ENCODE results near the gene GLYR1. TPM values are rescaled to one million over a fixed set of nuclear protein-coding genes. Genes with fewer than 3 reads are reported as not detected.
"Not testable (repeated sequence)": the region's sequence is repeated elsewhere in the genome, so short reads cannot be mapped to it uniquely, and the experiment has no call there.

The GLYR1 gene
- polyA plus RNA-seq (2013, experiment 1 of 4), result 108 TPM
- polyA plus RNA-seq (2013, experiment 2 of 4), result 123 TPM
- polyA plus RNA-seq (2013, experiment 3 of 4), result 70.2 TPM
- polyA plus RNA-seq (2013, experiment 4 of 4), result 82.3 TPM

DNA sequence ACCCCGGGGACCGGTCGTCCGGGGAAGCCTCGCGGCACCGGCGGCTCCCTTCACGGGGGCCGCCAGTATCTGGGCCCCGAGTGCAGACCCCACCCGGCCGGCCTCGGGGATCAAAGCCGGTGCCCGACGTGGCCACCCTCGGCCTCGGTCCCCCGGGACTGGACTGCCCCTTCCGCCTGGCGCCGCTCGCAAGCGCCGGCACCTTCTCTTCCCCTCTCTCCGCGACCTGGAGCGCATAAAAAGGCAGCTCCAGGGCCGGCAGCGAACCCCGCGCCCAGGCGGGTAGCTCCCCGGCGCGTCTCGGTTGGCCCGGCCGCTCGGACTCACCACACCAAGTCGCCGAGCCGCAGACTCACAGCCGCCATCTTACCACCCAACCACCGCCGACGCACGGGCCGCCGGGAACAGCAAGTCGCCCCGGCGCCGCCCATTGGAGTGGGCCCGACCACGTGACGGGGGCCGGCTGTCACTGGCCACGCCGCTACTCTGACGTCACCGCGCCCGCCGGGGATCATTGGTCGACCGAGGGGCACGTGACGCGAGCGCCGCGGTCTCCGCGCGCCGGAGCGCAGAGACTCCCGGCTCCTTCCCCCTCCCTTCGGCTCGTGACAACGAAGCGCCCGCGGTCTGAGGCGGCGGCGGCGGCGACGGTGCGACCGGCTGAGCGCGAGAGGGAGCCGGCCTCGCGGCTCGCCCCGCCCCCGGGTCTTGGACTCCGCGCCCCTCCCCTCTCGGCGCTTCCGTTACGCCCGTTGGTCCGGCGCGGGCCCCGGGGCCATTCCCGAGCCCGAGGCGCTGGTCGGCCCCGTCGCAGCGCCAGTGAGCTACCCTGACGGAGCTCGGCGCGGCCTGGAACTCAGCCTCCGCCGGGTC is at the start of gene GLYR1, which contains the start of gene UBN1:
Gene GLYR1 (minus strand): TSS at position 388 of the 873 bp plus-strand sequence. CDS start 23 bp downstream, at position 365.
Gene UBN1 (plus strand): TSS at position 581 of the 873 bp plus-strand sequence. CDS start 5,437 bp downstream, outside the sequence.
- Histone ChIP-seq H3K36me3 (ENCODE audit: control insufficient read depth, insufficient read depth, low read length) (peaks cover 21% of the 10 kb centered on the region), H3K27ac (ENCODE audit: insufficient read depth, low read depth, low read length, poor library complexity, severe bottlenecking) (peak within 1 kb of the TSS; percentile 85), H3K9me3 (ENCODE audit: control insufficient read depth, low read length) (no peaks in the 10 kb centered on the region), H3K27me3 (ENCODE audit: control insufficient read depth, insufficient read depth, low read length, poor library complexity, severe bottlenecking) (no peaks in the 10 kb centered on the region), H3K4me1 (ENCODE audit: control insufficient read depth, insufficient read depth, low read length) (peaks cover 13% of the 10 kb centered on the region), H3K4me3 (ENCODE audit: insufficient read depth, low read depth, low read length) (peak within 1 kb of the TSS; percentile 95)
- 0% methylated on average over 126 of the region's 126 CpGs for WGBS, 2 experiments

- not testable (repeated sequence) for H3K27me3 ChIP-seq (ENCODE audit: control insufficient read depth, insufficient read depth, low read length, poor library complexity, severe bottlenecking); H3K9me3 ChIP-seq (ENCODE audit: control insufficient read depth, low read length); H3K4me1 ChIP-seq (ENCODE audit: control insufficient read depth, insufficient read depth, low read length); H3K36me3 ChIP-seq (ENCODE audit: control insufficient read depth, insufficient read depth, low read length); H3K27ac ChIP-seq (ENCODE audit: insufficient read depth, low read depth, low read length, poor library complexity, severe bottlenecking); H3K4me3 ChIP-seq (ENCODE audit: insufficient read depth, low read depth, low read length)
- WGBS, 2 experiments, result 89 to 94% methylated on average over 9 of the region's 9 CpGs
Observed at GRCh38 chr16:4896761-4897160, 49.7 kb upstream of the GLYR1 start.

DNA sequence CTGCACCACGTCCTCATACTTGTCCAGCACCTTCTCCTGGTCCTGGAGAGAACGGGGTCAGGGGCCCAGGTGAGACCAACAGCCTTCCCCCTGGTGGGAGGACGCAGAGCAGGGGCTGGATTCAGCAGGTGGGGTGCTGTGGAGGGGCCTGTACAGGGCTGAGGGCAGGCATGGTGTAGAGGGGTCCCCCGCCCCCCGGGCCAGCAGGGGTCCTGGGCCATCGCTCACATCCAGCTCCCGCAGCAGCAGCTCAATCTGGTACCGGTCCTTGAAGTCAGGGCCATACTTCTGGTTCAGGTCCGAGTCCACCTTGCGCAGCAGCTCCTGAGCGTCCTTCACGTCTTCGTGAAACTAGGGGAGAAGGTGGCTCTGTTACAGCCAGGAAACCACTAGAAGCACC is 48.3 kb upstream of the GLYR1 start:
- H3K9me3 ChIP-seq (ENCODE audit: control insufficient read depth, low read length), result no peaks in the 10 kb centered on the region
- 94 to 95% methylated on average over 13 of the region's 13 CpGs for WGBS, 2 experiments

DNA sequence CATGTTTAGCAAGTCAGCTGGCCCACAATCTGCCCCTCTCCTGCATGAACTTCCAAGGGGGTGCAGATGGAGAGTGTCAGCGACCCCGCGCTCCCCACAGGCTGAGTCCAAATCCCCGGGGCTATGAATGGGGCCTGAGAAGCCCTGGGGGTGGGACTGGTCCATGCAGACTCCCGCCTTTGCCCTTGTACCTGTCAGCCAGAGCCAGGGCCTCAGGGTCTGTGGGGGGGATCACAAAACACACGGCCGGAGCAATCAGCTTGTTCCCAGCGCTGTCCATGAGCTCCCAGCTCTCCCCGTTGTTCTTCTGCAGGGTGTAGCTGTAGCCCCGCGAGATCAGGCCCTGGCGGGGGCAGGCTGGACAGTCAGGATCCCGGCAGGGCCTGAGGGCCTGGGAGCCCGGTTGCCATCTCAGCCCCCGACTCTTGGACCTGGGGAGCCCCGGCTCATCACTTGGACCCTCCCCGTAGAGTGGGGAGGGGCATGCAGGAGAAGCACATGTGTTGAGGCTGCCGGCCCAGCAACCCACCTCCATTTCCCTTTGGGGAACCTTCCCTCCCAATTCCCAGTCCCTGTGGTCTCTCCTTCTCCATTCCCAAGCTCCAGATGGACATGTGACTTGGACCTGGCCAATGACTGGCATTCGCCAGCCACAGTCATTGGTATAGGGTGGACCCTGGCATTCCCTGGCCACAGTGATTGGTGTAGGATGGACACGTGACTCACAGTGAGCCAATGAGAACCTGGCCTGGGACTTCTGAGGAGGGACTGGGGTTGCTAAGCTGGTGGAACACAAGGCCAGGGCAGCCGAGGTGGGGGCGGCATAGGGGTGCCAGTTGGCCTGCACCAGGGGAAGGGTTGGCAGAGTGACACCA is 47.4 kb upstream of the GLYR1 start:
- Histone ChIP-seq H3K36me3 (ENCODE audit: control insufficient read depth, insufficient read depth, low read length) (no peaks in the 10 kb centered on the region), H3K4me1 (ENCODE audit: control insufficient read depth, insufficient read depth, low read length) (no peaks in the 10 kb centered on the region), H3K27ac (ENCODE audit: insufficient read depth, low read depth, low read length, poor library complexity, severe bottlenecking) (no peak overlapping the region), H3K4me3 (ENCODE audit: insufficient read depth, low read depth, low read length) (no peak overlapping the region), H3K27me3 (ENCODE audit: control insufficient read depth, insufficient read depth, low read length, poor library complexity, severe bottlenecking) (no peaks in the 10 kb centered on the region), H3K9me3 (ENCODE audit: control insufficient read depth, low read length) (no peaks in the 10 kb centered on the region)
- 93 to 95% methylated on average over 22 of the region's 22 CpGs for WGBS, 2 experiments

More for the DNA sequence above, 48.3 kb upstream of the GLYR1 start:
- Histone ChIP-seq H3K4me3 (ENCODE audit: insufficient read depth, low read depth, low read length) (no peak overlapping the region), H3K27ac (ENCODE audit: insufficient read depth, low read depth, low read length, poor library complexity, severe bottlenecking) (no peak overlapping the region), H3K36me3 (ENCODE audit: control insufficient read depth, insufficient read depth, low read length) (no peaks in the 10 kb centered on the region), H3K4me1 (ENCODE audit: control insufficient read depth, insufficient read depth, low read length) (no peaks in the 10 kb centered on the region), H3K27me3 (ENCODE audit: control insufficient read depth, insufficient read depth, low read length, poor library complexity, severe bottlenecking) (no peaks in the 10 kb centered on the region)

DNA sequence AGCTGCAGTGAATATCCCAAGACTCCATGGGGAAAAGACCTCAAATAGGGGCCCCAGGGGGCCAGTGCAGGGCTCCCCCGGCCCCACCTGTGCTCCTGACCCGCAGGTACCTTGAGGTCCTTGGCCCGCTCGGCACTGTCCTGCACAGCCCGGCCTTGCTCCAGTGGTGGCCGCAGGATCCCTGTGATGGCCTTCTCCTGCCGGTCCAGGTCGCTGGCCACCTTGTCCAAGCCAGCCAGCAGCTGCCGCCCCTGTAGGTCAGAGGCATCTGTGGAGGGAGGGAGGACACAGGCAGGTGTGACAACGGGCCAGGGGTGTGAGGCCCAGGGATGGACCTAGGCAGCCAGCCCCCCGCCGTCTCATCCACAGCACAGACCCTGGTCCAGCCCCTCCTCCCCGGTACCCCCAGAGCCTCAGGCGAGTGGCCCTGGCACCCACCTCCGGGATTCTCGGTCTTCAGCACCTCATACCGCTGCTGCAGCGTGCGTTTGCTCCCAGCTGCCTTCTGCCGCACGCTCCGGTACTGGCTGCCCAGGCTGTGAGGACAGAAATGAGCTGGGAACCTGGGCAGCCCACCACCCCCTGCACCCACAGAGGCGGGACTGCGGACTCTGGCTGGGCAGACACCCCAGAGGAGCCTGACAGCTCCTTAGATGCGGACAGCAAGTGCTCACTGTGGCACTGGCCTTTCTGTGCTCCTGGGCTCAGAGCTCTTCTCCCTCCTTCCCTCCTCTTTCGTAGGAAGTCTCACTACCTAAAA is 46.2 kb upstream of the GLYR1 start:
- H3K4me1 ChIP-seq (ENCODE audit: control insufficient read depth, insufficient read depth, low read length), result no peaks in the 10 kb centered on the region
- H3K27ac ChIP-seq (ENCODE audit: insufficient read depth, low read depth, low read length, poor library complexity, severe bottlenecking), result no peak overlapping the region
- no peaks in the 10 kb centered on the region for H3K9me3 ChIP-seq (ENCODE audit: control insufficient read depth, low read length)
- H3K4me3 ChIP-seq (ENCODE audit: insufficient read depth, low read depth, low read length), result no peak overlapping the region
- WGBS, 2 experiments, result 94% methylated on average over 26 of the region's 26 CpGs
- no peaks in the 10 kb centered on the region for H3K36me3 ChIP-seq (ENCODE audit: control insufficient read depth, insufficient read depth, low read length)
- H3K27me3 ChIP-seq (ENCODE audit: control insufficient read depth, insufficient read depth, low read length, poor library complexity, severe bottlenecking), result no peaks in the 10 kb centered on the region

- Histone ChIP-seq H3K4me3 (ENCODE audit: insufficient read depth, low read depth, low read length) (no peak overlapping the region), H3K27ac (ENCODE audit: insufficient read depth, low read depth, low read length, poor library complexity, severe bottlenecking) (no peak overlapping the region), H3K36me3 (ENCODE audit: control insufficient read depth, insufficient read depth, low read length) (no peaks in the 10 kb centered on the region), H3K4me1 (ENCODE audit: control insufficient read depth, insufficient read depth, low read length) (no peaks in the 10 kb centered on the region), H3K27me3 (ENCODE audit: control insufficient read depth, insufficient read depth, low read length, poor library complexity, severe bottlenecking) (no peaks in the 10 kb centered on the region), H3K9me3 (ENCODE audit: control insufficient read depth, low read length) (no peaks in the 10 kb centered on the region)
- WGBS, 2 experiments, result 88 to 89% methylated on average over 23 of the region's 23 CpGs
Observed at GRCh38 chr16:4892361-4893102, 45.4 kb upstream of the GLYR1 start.

GRCh38 chr16:4891886-4892216 is 44.8 kb upstream of the GLYR1 start:
- H3K4me3 ChIP-seq (ENCODE audit: insufficient read depth, low read depth, low read length), result no peak overlapping the region
- H3K27me3 ChIP-seq (ENCODE audit: control insufficient read depth, insufficient read depth, low read length, poor library complexity, severe bottlenecking), result no peaks in the 10 kb centered on the region
- H3K9me3 ChIP-seq (ENCODE audit: control insufficient read depth, low read length), result no peaks in the 10 kb centered on the region
- no peak overlapping the region for H3K27ac ChIP-seq (ENCODE audit: insufficient read depth, low read depth, low read length, poor library complexity, severe bottlenecking)
- no peaks in the 10 kb centered on the region for H3K4me1 ChIP-seq (ENCODE audit: control insufficient read depth, insufficient read depth, low read length)
- WGBS, 2 experiments, result 90% methylated on average over 12 of the region's 12 CpGs
- no peaks in the 10 kb centered on the region for H3K36me3 ChIP-seq (ENCODE audit: control insufficient read depth, insufficient read depth, low read length)

DNA sequence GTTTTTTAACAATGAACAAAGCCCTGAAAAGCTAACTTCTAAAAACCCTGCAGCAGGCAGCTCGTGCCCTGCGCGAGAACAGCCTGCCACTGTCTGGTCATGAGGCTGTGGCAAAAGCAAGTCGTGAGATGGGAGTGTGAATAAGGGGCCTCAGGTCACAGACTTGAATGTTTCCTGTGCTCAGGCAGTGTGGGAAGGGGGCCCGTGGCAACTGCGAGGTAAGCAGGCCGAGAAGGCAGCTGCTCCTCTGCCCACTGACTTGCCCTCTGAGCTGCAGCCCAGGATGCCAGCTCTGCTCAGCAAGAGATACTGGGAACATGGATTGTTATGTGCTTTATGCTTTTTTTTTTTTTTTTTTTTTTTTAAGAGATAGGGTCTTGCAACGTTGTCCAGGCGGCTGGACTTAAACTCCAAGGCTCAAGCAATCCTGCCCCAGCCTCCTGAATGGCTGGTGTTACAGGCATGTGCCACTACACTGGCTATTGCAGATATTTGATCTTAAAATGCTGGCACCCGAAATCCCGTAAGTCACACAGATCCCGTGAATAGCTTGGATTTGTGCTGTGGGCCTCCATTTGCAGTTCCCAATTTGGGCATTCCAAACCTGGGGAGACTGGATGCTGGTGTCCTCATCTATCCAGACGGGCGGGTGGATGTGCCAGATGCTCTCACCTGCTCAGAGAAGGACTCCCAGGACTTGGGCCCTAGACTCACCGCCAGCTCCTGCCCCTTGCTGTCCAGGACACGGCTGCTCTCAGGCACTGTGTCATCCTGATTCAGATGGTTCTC is 44.2 kb upstream of the GLYR1 start:
- H3K9me3 ChIP-seq (ENCODE audit: control insufficient read depth, low read length), result no peaks in the 10 kb centered on the region
- no peaks in the 10 kb centered on the region for H3K27me3 ChIP-seq (ENCODE audit: control insufficient read depth, insufficient read depth, low read length, poor library complexity, severe bottlenecking)
- no peaks in the 10 kb centered on the region for H3K36me3 ChIP-seq (ENCODE audit: control insufficient read depth, insufficient read depth, low read length)
- H3K4me1 ChIP-seq (ENCODE audit: control insufficient read depth, insufficient read depth, low read length), result no peaks in the 10 kb centered on the region
- H3K27ac ChIP-seq (ENCODE audit: insufficient read depth, low read depth, low read length, poor library complexity, severe bottlenecking), result no peak overlapping the region
- WGBS, 2 experiments, result 93 to 97% methylated on average over 16 of the region's 16 CpGs
- H3K4me3 ChIP-seq (ENCODE audit: insufficient read depth, low read depth, low read length), result no peak overlapping the region

DNA sequence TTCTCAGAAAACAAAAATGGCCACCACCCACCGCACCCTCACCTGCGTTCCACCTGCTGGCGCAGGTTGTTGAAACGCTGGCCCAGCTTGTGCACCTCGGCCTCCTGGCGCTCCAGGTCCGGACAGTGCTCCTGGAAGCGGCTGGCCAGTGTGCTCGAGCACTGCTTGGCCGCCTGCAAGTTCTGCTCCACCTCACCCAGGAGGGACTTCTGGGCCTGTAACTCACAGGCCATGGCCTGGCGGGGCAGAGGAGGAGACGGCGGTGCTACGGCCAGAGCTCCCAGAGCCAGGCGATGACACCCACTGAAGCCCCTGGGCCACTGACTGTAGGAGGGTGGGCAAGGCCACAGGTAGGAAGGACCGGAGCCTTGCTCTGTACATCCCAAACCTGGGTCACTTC is 43.6 kb upstream of the GLYR1 start:
- Histone ChIP-seq H3K27me3 (ENCODE audit: control insufficient read depth, insufficient read depth, low read length, poor library complexity, severe bottlenecking) (no peaks in the 10 kb centered on the region), H3K4me1 (ENCODE audit: control insufficient read depth, insufficient read depth, low read length) (no peaks in the 10 kb centered on the region), H3K36me3 (ENCODE audit: control insufficient read depth, insufficient read depth, low read length) (peaks cover under 1% of the 10 kb centered on the region), H3K4me3 (ENCODE audit: insufficient read depth, low read depth, low read length) (no peak overlapping the region), H3K9me3 (ENCODE audit: control insufficient read depth, low read length) (no peaks in the 10 kb centered on the region), H3K27ac (ENCODE audit: insufficient read depth, low read depth, low read length, poor library complexity, severe bottlenecking) (no peak overlapping the region)
- WGBS, 2 experiments, result 95 to 97% methylated on average over 16 of the region's 16 CpGs

Measured in ectodermal cell (in vitro differentiated cells).